ENCODE results near the gene MTARC2. TPM values are rescaled to one million over a fixed set of nuclear protein-coding genes. Genes with fewer than 3 reads are reported as not detected.

Gene MTARC2
- polyA plus RNA-seq, 1 of the 3 experiments (the other 2 are of a cell fraction) = 6.1 TPM

DNA sequence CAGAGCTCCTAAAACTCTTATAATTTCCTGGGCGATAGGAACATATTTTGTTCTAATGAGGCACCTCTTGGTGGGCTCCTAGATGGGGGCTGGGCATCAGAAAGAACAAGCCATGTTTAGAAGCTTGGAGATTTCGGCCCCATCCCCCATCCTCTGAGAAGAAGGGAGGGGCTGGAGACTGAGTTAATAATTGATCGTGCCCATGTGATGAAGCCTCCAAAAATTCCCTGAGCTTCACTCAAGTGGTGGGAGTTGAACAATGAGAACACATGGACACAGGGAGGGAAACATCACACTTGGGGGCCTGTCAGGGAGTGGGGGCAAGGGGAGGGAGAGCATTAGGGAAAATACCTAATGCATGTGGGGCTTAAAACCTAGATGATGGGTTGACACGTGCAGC is 39.9 kb upstream of the MTARC2 start:
- Histone ChIP-seq H3K4me2 (no peak overlapping the region), H3K9me2 (no peaks in the 10 kb centered on the region), H3K4me3 (ENCODE audit: low read depth in 2 of 2, low read length in 1 of 2) (no peak overlapping the region), H3K9ac (no peak overlapping the region), H3K9me3 (no peaks in the 10 kb centered on the region), H3K27ac (ENCODE audit: low read depth in 2 of 2, low read length in 1 of 2) (no peak overlapping the region), H3K4me1 (ENCODE audit: control insufficient read depth in 1 of 2, insufficient read depth in 2 of 2, low read depth in 1 of 2, low read length in 1 of 2) (no peaks in the 10 kb centered on the region; a peak in 1 of 4 replicates), H3K27me3 (ENCODE audit: insufficient read depth) (no peaks in the 10 kb centered on the region), H3K79me2 (ENCODE audit: insufficient read depth) (no peaks in the 10 kb centered on the region), H2AFZ (ENCODE audit: low read depth) (no peak overlapping the region), H4K20me1 (ENCODE audit: insufficient read depth) (no peaks in the 10 kb centered on the region), H3K36me3 (replicated peaks in 1 of 2; ENCODE audit: control insufficient read depth in 1 of 2, insufficient read depth in 2 of 2, low read length in 1 of 2) (no peaks in the 10 kb centered on the region), H3F3A (replicated peaks; ENCODE audit: insufficient read depth) (no peaks in the 10 kb centered on the region)
- no peak for TF ChIP-seq FOXJ3 (CRISPR knock-in tag; IDR thresholded peaks at IDR 0.05)
- no peak for TF ChIP-seq POLR2AphosphoS5 (IDR thresholded peaks at IDR 0.05; ENCODE audit: low read depth, low read length)
- TF ChIP-seq TEAD4 (IDR thresholded peaks at IDR 0.05; ENCODE audit: borderline replicate concordance, insufficient read depth) = no peak
- no peak for TF ChIP-seq GABPA (IDR thresholded peaks at IDR 0.05; ENCODE audit: low read depth)
- TF ChIP-seq, protein P1, sequence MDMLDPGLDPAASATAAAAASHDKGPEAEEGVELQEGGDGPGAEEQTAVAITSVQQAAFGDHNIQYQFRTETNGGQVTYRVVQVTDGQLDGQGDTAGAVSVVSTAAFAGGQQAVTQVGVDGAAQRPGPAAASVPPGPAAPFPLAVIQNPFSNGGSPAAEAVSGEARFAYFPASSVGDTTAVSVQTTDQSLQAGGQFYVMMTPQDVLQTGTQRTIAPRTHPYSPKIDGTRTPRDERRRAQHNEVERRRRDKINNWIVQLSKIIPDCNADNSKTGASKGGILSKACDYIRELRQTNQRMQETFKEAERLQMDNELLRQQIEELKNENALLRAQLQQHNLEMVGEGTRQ (IDR thresholded peaks at IDR 0.05; ENCODE audit: borderline replicate concordance, low read depth, low read length) = no peak
- 54% methylated on average over 4 of the region's 4 CpGs for WGBS (ENCODE audit: low lambda C conversion rate)
- ChIA-PET POLR2A (no interaction called here), CTCF (no interaction called here)
- no peak for DNase-seq

GRCh38 chr1:220708936-220709801 is 39.0 kb upstream of the MTARC2 start:
- Histone ChIP-seq H3K4me1 (ENCODE audit: control insufficient read depth in 1 of 2, insufficient read depth in 2 of 2, low read depth in 1 of 2, low read length in 1 of 2) (no peaks in the 10 kb centered on the region; a peak in 1 of 4 replicates), H4K20me1 (ENCODE audit: insufficient read depth) (no peaks in the 10 kb centered on the region), H3F3A (replicated peaks; ENCODE audit: insufficient read depth) (no peaks in the 10 kb centered on the region), H3K79me2 (ENCODE audit: insufficient read depth) (no peaks in the 10 kb centered on the region), H3K9me3 (no peaks in the 10 kb centered on the region), H2AFZ (ENCODE audit: low read depth) (no peak overlapping the region), H3K36me3 (replicated peaks in 1 of 2; ENCODE audit: control insufficient read depth in 1 of 2, insufficient read depth in 2 of 2, low read length in 1 of 2) (no peaks in the 10 kb centered on the region), H3K27ac (ENCODE audit: low read depth in 2 of 2, low read length in 1 of 2) (no peak overlapping the region), H3K27me3 (ENCODE audit: insufficient read depth) (no peaks in the 10 kb centered on the region), H3K9ac (no peak overlapping the region), H3K4me3 (ENCODE audit: low read depth in 2 of 2, low read length in 1 of 2) (no peak overlapping the region), H3K9me2 (no peaks in the 10 kb centered on the region), H3K4me2 (no peak overlapping the region)
- TF ChIP-seq GATA2 (CRISPR knock-in tag; IDR thresholded peaks at IDR 0.05) (no peak), TAF1 (IDR thresholded peaks at IDR 0.05; ENCODE audit: borderline replicate concordance, low read depth, low read length) (no peak), SIN3A (IDR thresholded peaks at IDR 0.05; ENCODE audit: borderline replicate concordance, low read depth, low read length) (no peak)
- TF ChIP-seq, protein P2, sequence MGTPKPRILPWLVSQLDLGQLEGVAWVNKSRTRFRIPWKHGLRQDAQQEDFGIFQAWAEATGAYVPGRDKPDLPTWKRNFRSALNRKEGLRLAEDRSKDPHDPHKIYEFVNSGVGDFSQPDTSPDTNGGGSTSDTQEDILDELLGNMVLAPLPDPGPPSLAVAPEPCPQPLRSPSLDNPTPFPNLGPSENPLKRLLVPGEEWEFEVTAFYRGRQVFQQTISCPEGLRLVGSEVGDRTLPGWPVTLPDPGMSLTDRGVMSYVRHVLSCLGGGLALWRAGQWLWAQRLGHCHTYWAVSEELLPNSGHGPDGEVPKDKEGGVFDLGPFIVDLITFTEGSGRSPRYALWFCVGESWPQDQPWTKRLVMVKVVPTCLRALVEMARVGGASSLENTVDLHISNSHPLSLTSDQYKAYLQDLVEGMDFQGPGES (IDR thresholded peaks at IDR 0.05; ENCODE audit: low read depth, low read length) = no peak
- TF ChIP-seq, protein P3, sequence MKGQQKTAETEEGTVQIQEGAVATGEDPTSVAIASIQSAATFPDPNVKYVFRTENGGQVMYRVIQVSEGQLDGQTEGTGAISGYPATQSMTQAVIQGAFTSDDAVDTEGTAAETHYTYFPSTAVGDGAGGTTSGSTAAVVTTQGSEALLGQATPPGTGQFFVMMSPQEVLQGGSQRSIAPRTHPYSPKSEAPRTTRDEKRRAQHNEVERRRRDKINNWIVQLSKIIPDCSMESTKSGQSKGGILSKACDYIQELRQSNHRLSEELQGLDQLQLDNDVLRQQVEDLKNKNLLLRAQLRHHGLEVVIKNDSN (IDR thresholded peaks at IDR 0.05; ENCODE audit: borderline replicate concordance, low read depth) = no peak
- DNase-seq = no peak
- WGBS (ENCODE audit: low lambda C conversion rate) = 53% methylated on average over 9 of the region's 9 CpGs
- CTCF ChIA-PET = interaction anchor here (0.7 to 1.0 kb wide), 2 partner anchors 24 to 66 kb away, joined by 3 read pairs; no protein-coding TSS in a partner anchor
- POLR2A ChIA-PET = no interaction called here
